ENCODE results near the gene ULK1.

Gene ULK1

GRCh38 chr12:131920157-131920508, 25.7 kb downstream of the ULK1 start:
- no peak for DNase-seq (ENCODE audit: low read depth)

DNA sequence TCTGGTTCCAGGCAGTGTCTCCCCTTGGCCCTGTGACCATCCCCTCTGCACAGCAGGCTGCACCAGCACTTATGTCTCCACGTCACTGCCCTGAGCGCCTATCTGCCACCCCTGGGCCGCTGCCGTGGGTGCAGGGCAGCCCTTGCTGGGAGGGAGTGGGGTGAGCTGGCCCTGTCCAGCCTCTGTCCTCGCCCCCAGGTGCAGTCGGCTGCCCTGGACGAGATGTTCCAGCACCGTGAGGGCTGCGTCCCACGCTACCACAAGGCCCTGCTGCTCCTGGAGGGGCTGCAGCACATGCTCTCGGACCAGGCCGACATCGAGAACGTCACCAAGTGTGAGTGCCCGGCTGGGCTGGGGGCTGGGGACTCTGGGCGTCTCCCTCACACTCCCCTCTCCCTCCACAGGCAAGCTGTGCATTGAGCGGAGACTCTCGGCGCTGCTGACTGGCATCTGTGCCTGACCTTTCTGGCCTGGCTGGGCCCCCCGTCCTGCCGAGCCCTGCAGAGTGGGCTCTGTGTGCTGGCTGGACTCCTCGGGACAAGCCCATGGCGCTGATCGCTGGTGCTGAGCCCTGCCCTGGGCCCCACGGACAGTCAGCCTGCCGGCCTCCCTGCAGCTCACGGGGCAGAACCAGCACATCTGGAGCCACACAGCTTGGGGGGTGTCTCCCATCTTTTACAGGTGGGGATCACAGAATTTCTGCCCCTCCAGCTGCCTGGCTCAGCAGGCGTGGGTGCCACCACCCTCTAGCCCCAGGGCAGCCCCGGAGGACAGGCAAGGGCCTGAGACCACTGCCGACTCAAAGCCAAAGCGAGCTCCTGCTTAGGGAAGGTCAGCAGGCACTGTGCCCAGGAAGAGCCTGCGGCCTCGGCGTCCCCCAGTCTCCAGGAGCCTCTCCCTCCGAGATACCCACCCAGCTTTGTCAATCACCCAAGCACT, 26.7 kb downstream of the ULK1 start:
- DNase-seq (ENCODE audit: low read depth) = no peak

DNA sequence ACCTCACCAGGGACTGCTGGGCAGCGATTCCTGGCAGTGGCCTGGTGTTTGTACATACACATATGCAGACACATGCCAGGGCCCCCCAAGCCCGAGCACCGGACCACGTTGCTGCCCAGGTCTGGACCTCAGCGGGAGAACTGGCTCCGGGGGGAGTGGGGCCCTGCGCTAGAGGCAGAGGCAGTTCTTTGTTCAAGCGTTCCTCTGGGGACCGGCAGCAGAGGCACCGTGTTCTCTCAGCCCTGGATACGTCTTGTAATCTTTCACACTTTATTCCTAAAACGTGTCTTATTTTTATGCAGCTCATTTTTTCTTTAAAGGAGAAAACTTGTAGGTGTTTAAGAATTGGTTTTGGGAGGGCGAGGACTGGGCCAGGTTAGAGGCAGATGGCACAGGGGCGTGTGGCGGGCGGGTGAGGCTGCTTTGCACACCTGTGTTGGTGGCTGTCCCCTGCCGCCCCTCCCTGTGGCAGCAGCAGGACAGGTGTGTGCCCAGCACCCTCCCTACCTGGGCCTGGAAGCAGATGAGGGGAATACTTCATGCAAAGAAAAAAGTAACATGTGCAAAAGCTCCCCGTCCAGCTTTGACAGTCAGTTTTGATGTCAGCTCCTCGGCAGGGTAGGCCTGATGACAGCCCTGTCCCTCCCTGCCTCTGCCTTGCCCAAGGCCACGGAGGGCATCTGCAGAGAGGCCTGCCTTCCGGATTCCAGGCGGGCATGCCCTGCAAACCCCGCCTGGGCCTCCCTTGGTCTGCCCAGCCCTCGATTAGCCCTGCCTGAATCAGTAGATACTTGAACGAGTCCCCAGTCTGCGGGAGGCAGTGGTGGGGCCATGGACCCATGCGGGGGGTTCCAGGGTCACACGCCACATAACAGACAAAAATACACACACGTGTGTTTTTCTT, 27.7 kb downstream of the ULK1 start:
- DNase-seq (ENCODE audit: low read depth) = no peak

GRCh38 chr12:131922772-131923171, 28.4 kb downstream of the ULK1 start:
- no peak for DNase-seq (ENCODE audit: low read depth)

- DNase-seq (ENCODE audit: low read depth) = no peak
Observed at GRCh38 chr12:131923260-131923659, 28.8 kb downstream of the ULK1 start.

- no peak for DNase-seq (ENCODE audit: low read depth)
Observed at GRCh38 chr12:131927110-131928079, 33.0 kb downstream of the ULK1 start.

DNA sequence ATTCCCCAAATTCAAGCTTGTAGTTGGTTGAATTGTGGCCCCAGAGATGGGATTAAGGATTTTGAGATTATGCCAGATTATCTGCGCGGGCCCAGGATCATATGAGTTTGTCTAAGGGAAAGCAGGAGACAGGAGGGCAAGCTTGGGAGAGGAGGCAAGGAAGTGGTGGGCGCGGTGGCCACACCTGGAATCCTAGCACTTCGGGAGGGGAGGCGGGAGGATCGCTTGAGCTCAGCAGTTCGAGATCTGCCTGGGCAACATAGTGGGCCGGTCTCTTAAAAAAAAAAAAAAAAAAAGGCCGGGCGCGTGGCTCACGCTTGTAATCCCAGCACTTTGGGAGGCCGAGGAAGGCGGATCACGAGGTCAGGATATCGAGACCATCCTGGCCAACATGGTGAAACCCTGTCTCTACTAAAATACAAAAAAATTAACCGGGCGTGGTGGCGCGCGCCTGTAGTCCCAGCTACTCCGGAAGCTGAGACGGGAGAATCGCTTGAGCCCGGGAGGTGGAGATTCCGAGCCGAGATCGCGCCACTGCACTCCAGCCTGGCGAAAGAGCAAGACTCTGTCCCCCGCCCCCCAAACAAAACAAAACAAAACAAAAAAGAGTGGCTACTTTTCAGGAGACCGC, 33.8 kb downstream of the ULK1 start:
- no peak for DNase-seq (ENCODE audit: low read depth)

GRCh38 chr12:131928711-131929580, 34.5 kb downstream of the ULK1 start, which contains the start of gene PUS1:
Gene PUS1, plus strand, starts transcription at chr12:131929276. Its CDS starts 447 bp downstream, at chr12:131929723.
- DNase-seq (ENCODE audit: low read depth) = peak; percentile 82

DNA sequence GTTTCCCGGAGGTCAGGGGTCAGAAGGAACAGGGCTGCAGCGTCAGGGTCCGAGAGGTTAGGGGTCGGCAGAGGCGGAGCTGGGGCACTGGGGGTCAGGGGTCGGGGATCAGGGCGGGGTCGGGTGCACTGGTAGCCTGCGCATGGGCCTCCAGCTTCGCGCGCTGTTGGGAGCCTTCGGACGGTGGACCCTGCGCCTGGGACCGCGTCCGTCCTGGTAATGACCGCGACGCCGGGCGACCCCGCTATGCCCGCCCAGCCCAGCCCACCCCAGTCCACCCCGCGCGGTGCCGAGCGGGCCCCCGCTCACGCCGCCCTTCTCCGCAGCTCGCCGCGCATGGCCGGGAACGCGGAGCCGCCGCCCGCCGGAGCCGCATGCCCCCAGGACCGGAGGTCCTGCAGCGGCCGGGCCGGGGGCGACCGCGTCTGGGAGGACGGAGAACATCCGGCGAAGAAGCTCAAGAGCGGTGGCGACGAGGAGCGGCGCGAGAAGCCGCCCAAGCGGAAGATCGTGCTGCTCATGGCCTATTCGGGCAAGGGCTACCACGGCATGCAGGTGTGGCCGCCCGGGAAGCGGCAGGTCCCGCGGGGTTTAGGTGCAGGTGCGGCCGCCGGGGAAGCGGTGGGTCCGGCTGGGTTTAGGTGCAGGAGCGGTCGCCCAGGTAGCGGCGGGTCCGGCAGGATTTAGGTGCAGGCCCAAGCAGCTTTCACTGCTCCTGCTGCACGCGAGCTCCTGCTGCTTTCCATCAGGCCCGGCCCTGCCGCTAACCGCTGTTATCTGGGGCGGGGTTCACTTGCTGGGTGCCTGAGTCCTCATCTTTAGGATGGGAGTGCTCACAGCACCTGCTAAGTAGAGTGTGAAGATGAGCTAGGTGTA, 35.4 kb downstream of the ULK1 start:
- no peak for DNase-seq (ENCODE audit: low read depth)

DNA sequence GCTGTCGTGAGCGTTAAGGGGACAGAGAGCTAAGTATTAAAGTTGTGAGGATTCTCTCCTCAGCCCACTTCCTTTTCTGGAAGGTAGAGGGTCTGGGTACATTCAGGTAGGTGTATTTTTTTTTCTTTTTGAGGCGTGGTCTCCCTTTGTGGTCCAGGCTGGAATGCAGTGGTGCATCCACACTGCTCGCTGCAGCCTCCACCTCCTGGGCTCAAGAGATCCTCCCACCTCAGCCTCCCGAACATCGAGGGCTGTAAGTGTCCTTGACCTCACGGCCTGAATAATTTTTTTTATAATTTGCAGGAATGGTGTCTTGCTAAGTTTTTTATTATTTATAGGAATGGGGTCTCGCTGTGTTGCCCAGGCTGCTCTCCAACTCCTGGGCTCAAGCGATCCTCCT, 36.1 kb downstream of the ULK1 start:
- DNase-seq (ENCODE audit: low read depth) = no peak

- DNase-seq (ENCODE audit: low read depth) = no peak
Observed at GRCh38 chr12:131933387-131933786, 39.0 kb downstream of the ULK1 start.

DNA sequence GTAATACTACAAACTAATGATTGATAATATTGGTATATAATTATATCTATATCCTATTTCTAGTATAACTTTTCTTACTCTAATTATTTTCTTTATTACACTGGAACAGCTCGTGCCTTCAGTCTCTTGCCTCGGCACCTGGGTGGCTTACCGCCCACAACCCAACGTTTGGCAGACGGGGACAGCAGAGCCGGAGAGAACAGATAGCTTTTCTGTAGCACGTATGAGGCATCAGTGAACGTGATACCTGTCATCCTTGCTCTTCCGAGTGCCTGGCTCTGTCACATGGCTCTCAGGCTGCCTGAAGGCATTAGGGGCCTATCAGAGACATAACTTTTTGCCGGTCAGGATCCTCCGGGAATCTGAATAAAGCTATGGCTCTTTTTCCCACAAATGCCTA, 40.1 kb downstream of the ULK1 start:
- DNase-seq (ENCODE audit: low read depth) = no peak

- no peak for DNase-seq (ENCODE audit: low read depth)
Observed at GRCh38 chr12:131938082-131938481, 43.7 kb downstream of the ULK1 start.

GRCh38 chr12:131939007-131939406, 44.6 kb downstream of the ULK1 start:
- no peak for DNase-seq (ENCODE audit: low read depth)

DNA sequence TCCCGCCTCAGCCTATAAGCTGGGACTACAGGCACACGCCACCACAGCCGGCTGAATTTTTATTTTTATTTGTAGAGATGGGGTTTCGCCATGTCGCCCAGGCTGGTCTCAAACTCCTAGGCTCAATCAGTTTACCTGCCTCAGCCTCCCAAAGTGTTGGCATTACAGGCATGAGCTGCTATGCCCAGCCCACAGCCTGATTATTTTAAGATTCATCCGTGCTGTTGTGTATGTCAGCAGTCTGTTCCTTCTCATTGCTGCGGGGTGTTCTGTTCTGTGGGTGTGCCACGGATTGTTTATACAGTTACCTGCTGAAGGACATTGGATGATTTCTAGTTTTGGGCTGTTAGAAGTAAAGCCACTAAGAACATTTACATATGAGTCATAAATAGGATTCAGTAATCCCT, 45.7 kb downstream of the ULK1 start:
- DNase-seq (ENCODE audit: low read depth) = no peak

DNA sequence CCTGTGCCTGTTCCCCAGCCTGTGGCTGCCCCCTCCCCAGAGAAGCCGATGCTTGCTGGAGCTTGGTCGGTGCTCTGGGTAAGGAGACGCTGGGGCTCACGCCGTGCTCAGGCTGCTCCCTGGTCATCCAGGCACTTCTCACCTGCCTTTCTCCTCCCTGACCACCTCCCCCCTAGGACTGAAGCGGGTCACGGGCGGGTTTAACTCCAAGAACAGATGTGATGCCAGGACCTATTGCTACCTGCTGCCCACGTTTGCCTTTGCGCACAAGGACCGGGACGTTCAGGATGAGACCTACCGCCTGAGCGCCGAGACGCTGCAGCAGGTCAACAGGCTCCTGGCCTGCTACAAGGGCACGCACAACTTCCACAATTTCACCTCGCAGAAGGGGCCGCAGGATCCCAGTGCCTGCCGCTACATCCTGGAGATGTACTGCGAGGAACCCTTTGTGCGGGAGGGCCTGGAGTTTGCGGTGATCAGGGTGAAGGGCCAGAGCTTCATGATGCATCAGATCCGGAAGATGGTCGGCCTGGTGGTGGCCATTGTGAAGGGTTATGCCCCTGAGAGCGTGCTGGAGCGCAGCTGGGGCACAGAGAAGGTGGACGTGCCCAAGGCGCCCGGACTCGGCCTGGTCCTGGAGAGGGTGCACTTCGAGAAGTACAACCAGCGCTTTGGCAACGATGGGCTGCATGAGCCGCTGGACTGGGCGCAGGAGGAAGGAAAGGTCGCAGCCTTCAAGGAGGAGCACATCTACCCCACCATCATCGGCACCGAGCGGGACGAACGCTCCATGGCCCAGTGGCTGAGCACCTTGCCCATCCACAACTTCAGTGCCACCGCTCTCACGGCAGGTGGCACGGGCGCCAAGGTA, 46.9 kb downstream of the ULK1 start:
- DNase-seq (ENCODE audit: low read depth) = no peak

DNA sequence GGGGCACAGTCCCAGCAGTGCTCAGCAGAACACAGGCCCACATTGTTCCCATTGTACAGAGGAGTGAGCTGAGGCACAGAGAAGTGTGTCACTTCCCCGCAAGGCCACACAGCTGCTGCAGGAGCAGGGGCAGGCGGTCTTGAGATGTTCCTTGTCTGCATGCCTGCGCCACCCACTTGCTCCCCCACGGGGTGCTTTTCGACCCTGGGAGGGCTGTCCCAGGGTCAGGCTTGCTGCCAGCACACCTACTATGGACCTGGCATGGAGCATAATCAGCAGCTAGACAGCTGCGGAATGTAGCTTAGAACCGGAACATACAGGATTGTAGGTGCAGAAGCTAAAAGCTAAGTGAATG, 47.5 kb downstream of the ULK1 start:
- DNase-seq (ENCODE audit: low read depth) = no peak

- no peak for DNase-seq (ENCODE audit: low read depth)
Observed at GRCh38 chr12:131942671-131943070, 48.2 kb downstream of the ULK1 start.
